OCI-LY7 (cell line): ENCODE measurements around the gene SUPT5H. TPM values are rescaled to one million over a fixed set of nuclear protein-coding genes. Genes with fewer than 3 reads are reported as not detected.

Source experiments
- BruUV-seq: library from RNA; stranded (reverse); fragments of 400-500 nt; replicated peaks from 2 replicates; lab custom pipeline; 2021; lab: Mats Ljungman, UMichigan
- CTCF ChIA-PET: fragments of 300-600 bp; sonication (Branson Sonifier 250); formaldehyde crosslinking; loops from one replicate; lab custom pipeline; 2022; ENCODE audit warnings: antibody characterized with exemption; ENCODE audit not compliant: unreplicated experiment; lab: Charles Lee
- POLR2A ChIA-PET: fragments of 300-600 bp; sonication (Branson Sonifier 250); formaldehyde crosslinking; loops from one replicate; lab custom pipeline; 2022; ENCODE audit warnings: antibody characterized with exemption; lab: Charles Lee
- DNase-seq: peaks from one replicate; pipeline ENCODE4 v3.0.0-alpha.2; 2015; ENCODE audit warnings: low spot score
- H2AFZ ChIP-seq: fragments of 200-600 bp; sonication (generic), shearing (Covaris generic); 2 replicates; pipeline ENCODE4 v1.6.1; 2014; ENCODE audit warnings: mild to moderate bottlenecking, antibody characterized with exemption, low read length, moderate library complexity
- H3K27ac ChIP-seq: fragments of 200-600 bp; sonication (generic); 2 replicates; pipeline ENCODE4 v1.5.1; 2014; ENCODE audit warnings: mixed run types, low read depth, mild to moderate bottlenecking, moderate library complexity, low read length, inconsistent platforms; ENCODE audit not compliant: poor library complexity, severe bottlenecking
- H3K36me3 ChIP-seq: fragments of 200-600 bp; sonication (generic); 2 replicates; pipeline ENCODE4 v1.6.1; 2014; ENCODE audit warnings: mild to moderate bottlenecking, antibody characterized with exemption, low read length, moderate library complexity, mixed read lengths; ENCODE audit not compliant: insufficient read depth
- H3K4me1 ChIP-seq: fragments of 200-600 bp; sonication (generic); 2 replicates; pipeline ENCODE4 v1.5.1; 2014; ENCODE audit warnings: mild to moderate bottlenecking, low read length; ENCODE audit not compliant: insufficient read depth, poor library complexity, severe bottlenecking
- H3K4me2 ChIP-seq: fragments of 200-600 bp; sonication (generic); 2 replicates; pipeline ENCODE4 v1.6.1; 2014; ENCODE audit warnings: mild to moderate bottlenecking, low read length
- H3K4me3 ChIP-seq: fragments of 200-600 bp; sonication (generic); 2 replicates; pipeline ENCODE4 v1.5.1; 2014; ENCODE audit warnings: mild to moderate bottlenecking, low read depth, low read length; ENCODE audit not compliant: poor library complexity, severe bottlenecking
- H3K79me2 ChIP-seq: fragments of 200-600 bp; sonication (generic); 2 replicates; pipeline ENCODE4 v1.6.1; 2016; ENCODE audit warnings: low read depth, mild to moderate bottlenecking, low read length, moderate library complexity, mixed read lengths; ENCODE audit not compliant: insufficient read depth
- H3K9me2 ChIP-seq: fragments of 200-600 bp; sonication (generic); 2 replicates; pipeline ENCODE4 v1.6.1; 2016; ENCODE audit warnings: mild to moderate bottlenecking, low read length, mixed read lengths; ENCODE audit not compliant: insufficient read depth
- H3K9me3 ChIP-seq: fragments of 200-600 bp; sonication (generic); 2 replicates; pipeline ENCODE4 v1.6.1; 2014; ENCODE audit warnings: mild to moderate bottlenecking, mixed run types, low read length, mixed read lengths
- H4K20me1 ChIP-seq: fragments of 200-600 bp; sonication (generic); 2 replicates; pipeline ENCODE4 v1.6.1; 2014; ENCODE audit warnings: mild to moderate bottlenecking, antibody characterized with exemption, low read length, moderate library complexity, mixed read lengths; ENCODE audit not compliant: insufficient read depth
- EZH2phosphoT487 ChIP-seq: fragments of 200-600 bp; sonication (generic); IDR thresholded peaks from 2 replicates; pipeline ENCODE4 v1.6.1; 2018; ENCODE audit warnings: low read depth, borderline replicate concordance, mild to moderate bottlenecking, mixed run types, antibody characterized with exemption, low read length, moderate library complexity, mixed read lengths
- intact Hi-C: fragments of 100-400 bp; cut with micrococcal nuclease; formaldehyde crosslinking; loops from one replicate; pipeline ENCODE4 v1.10.0; 2022; ENCODE audit not compliant: unreplicated experiment
- total RNA-seq, 2 experiments: library from RNA; depleted of rRNA in 1 of 2; stranded (reverse); fragments of >200 nt in 1 of 2; shearing (Covaris generic) in 1 of 2; gene quantifications; 2 replicates each; pipeline ENCODE4 v1.2.3, GENCODE V29; 2014 to 2022
- TF ChIP-seq, protein P1 (sequence below): fragments of 200-600 bp; sonication (generic); conservative IDR thresholded peaks from 2 replicates; pipeline ENCODE4 v1.5.1; 2014; ENCODE audit warnings: mild to moderate bottlenecking, antibody characterized with exemption, low read length, moderate library complexity, mixed read lengths

Gene SUPT5H
- total RNA-seq, 2 experiments from 2014 or later = 70.1 to 175 TPM

DNA sequence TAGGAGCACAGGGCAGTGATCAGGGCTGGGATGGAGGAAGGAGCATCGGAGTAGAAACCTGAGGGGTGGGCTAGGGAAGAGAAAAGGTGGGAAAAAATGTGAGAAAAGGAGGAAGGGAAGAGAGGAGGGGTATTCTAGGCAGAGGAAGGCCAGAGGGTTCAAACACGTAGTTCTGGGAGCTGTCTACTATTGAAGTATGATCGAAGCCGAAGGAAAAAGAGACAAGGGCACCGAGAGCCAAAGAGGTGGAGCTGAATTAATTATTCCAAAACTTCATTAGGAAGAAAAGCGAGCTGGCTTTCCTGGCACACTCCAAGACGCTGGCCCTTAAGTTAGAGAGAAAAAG, 61.2 kb downstream of the SUPT5H start:
- POLR2A ChIA-PET = no interaction called here
- Histone ChIP-seq H3K27ac (no peak overlapping the region), H3K36me3 (no peaks in the 10 kb centered on the region), H4K20me1 (no peaks in the 10 kb centered on the region), H3K9me2 (no peaks in the 10 kb centered on the region), H3K79me2 (no peaks in the 10 kb centered on the region), H3K4me1 (peaks cover 4% of the 10 kb centered on the region), H2AFZ (no peak overlapping the region), H3K4me2 (peak overlapping the region; percentile 59; the same call in 1 of the 2 replicates), H3K4me3 (peak overlapping the region; percentile 64), H3K9me3 (no peaks in the 10 kb centered on the region)
- no peak for DNase-seq
- BruUV-seq = no TSS peak
- no peak for TF ChIP-seq EZH2phosphoT487
- TF ChIP-seq, protein P1, sequence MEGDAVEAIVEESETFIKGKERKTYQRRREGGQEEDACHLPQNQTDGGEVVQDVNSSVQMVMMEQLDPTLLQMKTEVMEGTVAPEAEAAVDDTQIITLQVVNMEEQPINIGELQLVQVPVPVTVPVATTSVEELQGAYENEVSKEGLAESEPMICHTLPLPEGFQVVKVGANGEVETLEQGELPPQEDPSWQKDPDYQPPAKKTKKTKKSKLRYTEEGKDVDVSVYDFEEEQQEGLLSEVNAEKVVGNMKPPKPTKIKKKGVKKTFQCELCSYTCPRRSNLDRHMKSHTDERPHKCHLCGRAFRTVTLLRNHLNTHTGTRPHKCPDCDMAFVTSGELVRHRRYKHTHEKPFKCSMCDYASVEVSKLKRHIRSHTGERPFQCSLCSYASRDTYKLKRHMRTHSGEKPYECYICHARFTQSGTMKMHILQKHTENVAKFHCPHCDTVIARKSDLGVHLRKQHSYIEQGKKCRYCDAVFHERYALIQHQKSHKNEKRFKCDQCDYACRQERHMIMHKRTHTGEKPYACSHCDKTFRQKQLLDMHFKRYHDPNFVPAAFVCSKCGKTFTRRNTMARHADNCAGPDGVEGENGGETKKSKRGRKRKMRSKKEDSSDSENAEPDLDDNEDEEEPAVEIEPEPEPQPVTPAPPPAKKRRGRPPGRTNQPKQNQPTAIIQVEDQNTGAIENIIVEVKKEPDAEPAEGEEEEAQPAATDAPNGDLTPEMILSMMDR = no peak
- intact Hi-C loops = no loop called here
- CTCF ChIA-PET = no interaction called here

DNA sequence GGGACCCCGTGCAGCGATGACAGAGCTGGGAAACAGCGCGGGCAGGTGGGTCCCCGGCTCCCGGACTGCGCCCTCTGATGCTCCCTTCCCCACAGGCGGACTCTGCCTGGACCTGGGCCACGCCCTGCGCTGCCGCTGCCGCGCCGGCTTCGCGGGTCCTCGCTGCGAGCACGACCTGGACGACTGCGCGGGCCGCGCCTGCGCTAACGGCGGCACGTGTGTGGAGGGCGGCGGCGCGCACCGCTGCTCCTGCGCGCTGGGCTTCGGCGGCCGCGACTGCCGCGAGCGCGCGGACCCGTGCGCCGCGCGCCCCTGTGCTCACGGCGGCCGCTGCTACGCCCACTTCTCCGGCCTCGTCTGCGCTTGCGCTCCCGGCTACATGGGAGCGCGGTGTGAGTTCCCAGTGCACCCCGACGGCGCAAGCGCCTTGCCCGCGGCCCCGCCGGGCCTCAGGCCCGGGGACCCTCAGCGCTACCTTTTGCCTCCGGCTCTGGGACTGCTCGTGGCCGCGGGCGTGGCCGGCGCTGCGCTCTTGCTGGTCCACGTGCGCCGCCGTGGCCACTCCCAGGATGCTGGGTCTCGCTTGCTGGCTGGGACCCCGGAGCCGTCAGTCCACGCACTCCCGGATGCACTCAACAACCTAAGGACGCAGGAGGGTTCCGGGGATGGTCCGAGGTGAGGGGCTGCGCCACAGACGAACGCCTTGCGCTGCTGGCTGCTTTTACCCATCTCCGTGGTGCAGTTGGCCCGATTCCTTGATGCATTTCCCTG, 61.7 kb downstream of the SUPT5H start:
- POLR2A ChIA-PET = interaction anchor here (0.7 kb wide), 1 partner anchor 25 kb away, joined by 3 read pairs; the partner anchor contains the start of gene EID2B
- DNase-seq = peak; percentile 30
- no TSS peak for BruUV-seq
- intact Hi-C loops = no loop called here
- Histone ChIP-seq H3K27ac (no peak overlapping the region), H3K4me1 (peaks cover 4% of the 10 kb centered on the region), H3K9me2 (no peaks in the 10 kb centered on the region), H3K36me3 (no peaks in the 10 kb centered on the region), H3K4me3 (peak overlapping the region; percentile 64), H3K4me2 (peak overlapping the region; percentile 59), H3K79me2 (no peaks in the 10 kb centered on the region), H2AFZ (peak overlapping the region; percentile 57; the same call in 1 of the 2 replicates), H3K9me3 (no peaks in the 10 kb centered on the region), H4K20me1 (no peaks in the 10 kb centered on the region)
- TF ChIP-seq, protein P1 = no peak
- TF ChIP-seq EZH2phosphoT487 = no peak
- CTCF ChIA-PET = interaction anchor here (1.0 kb wide), 1 partner anchor 26 kb away, joined by 3 read pairs; no protein-coding TSS in a partner anchor
